Mesenchymal stem cell (in vitro differentiated cells and primary cell): ENCODE measurements around the gene EIF4EBP3.

Source experiments
- DNase-seq: peaks from one replicate; pipeline ENCODE4 v3.0.0-alpha.2; 2013
- H2AFZ ChIP-seq: one replicate; pipeline ENCODE4 v1.6.1; 2013; ENCODE audit warnings: low read depth, mild to moderate bottlenecking, control low read depth, inconsistent platforms, low read length, moderate library complexity
- H2AK5ac ChIP-seq: 2 replicates; pipeline ENCODE4 v1.6.1; 2013; ENCODE audit warnings: low read length, moderate library complexity, mild to moderate bottlenecking, inconsistent platforms; ENCODE audit not compliant: severe bottlenecking
- H2BK120ac ChIP-seq: one replicate; pipeline ENCODE4 v1.6.1; 2013; ENCODE audit warnings: low read depth, mild to moderate bottlenecking, inconsistent platforms, low read length, moderate library complexity
- H2BK12ac ChIP-seq, 2 experiments: one replicate each; pipeline ENCODE4 v1.6.1; 2013; ENCODE audit warnings: inconsistent platforms in 2 of 2, low read length in 2 of 2, mild to moderate bottlenecking in 2 of 2, moderate library complexity in 2 of 2, control low read depth in 1 of 2
- H2BK15ac ChIP-seq: one replicate; pipeline ENCODE4 v1.6.1; 2013; ENCODE audit warnings: mild to moderate bottlenecking, low read depth, inconsistent platforms; ENCODE audit not compliant: poor library complexity, severe bottlenecking
- H2BK5ac ChIP-seq: 2 replicates; pipeline ENCODE4 v1.6.1; 2013; ENCODE audit warnings: low read depth, mild to moderate bottlenecking, low read length, control low read depth, inconsistent platforms; ENCODE audit not compliant: poor library complexity, severe bottlenecking
- H3K14ac ChIP-seq, 2 experiments: one replicate each; pipeline ENCODE4 v1.6.1; 2013; ENCODE audit warnings: inconsistent platforms in 2 of 2, low read length in 2 of 2, control low read depth in 1 of 2, mild to moderate bottlenecking in 1 of 2, moderate library complexity in 1 of 2
- H3K18ac ChIP-seq, 2 experiments: one replicate each; pipeline ENCODE4 v1.6.1; 2013; ENCODE audit warnings: inconsistent platforms in 2 of 2, low read length in 2 of 2, control low read depth in 1 of 2, low read depth in 1 of 2, mild to moderate bottlenecking in 1 of 2
- H3K23ac ChIP-seq, 2 experiments: one replicate each; pipeline ENCODE4 v1.6.1; 2013; ENCODE audit warnings: inconsistent platforms in 2 of 2, low read length in 2 of 2, mild to moderate bottlenecking in 2 of 2, moderate library complexity in 2 of 2, control low read depth in 1 of 2
- H3K27ac ChIP-seq: 2 replicates; pipeline ENCODE4 v1.5.1; 2013; ENCODE audit warnings: mild to moderate bottlenecking, moderate library complexity, low read length, control low read depth, inconsistent platforms; ENCODE audit not compliant: poor library complexity, severe bottlenecking
- H3K27me3 ChIP-seq, 2 experiments: 2 replicates each; pipeline versions ENCODE4 v1.6.1 to v1.7.0; 2013; ENCODE audit warnings: low read length in 2 of 2, mild to moderate bottlenecking in 2 of 2, moderate library complexity in 2 of 2, control low read depth in 1 of 2, inconsistent platforms in 1 of 2; ENCODE audit not compliant: control insufficient read depth in 1 of 2, insufficient read depth in 1 of 2
- H3K36me3 ChIP-seq, 2 experiments: 2 replicates each; pipeline versions ENCODE4 v1.6.1 to v1.7.0; 2013; ENCODE audit warnings: low read length in 2 of 2, control low read depth in 1 of 2, inconsistent platforms in 1 of 2, low read depth in 1 of 2, mild to moderate bottlenecking in 1 of 2; ENCODE audit not compliant: insufficient read depth in 2 of 2, control insufficient read depth in 1 of 2
- H3K4ac ChIP-seq, 2 experiments: one replicate each; pipeline ENCODE4 v1.6.1; 2013; ENCODE audit warnings: inconsistent platforms in 2 of 2, low read length in 2 of 2, mild to moderate bottlenecking in 2 of 2, moderate library complexity in 2 of 2, control low read depth in 1 of 2, low read depth in 1 of 2
- H3K4me1 ChIP-seq: 2 replicates; pipeline ENCODE4 v1.6.1; 2013; ENCODE audit warnings: low read depth, low read length, control low read depth; ENCODE audit not compliant: control insufficient read depth, insufficient read depth
- H3K4me2 ChIP-seq: 2 replicates; pipeline ENCODE4 v1.6.1; 2013; ENCODE audit warnings: low read length, mild to moderate bottlenecking, inconsistent platforms; ENCODE audit not compliant: poor library complexity, severe bottlenecking
- H3K4me3 ChIP-seq, 2 experiments: 2 replicates each; pipeline versions ENCODE4 v1.5.1 to v1.7.0; 2013; ENCODE audit warnings: low read length in 2 of 2, mild to moderate bottlenecking in 2 of 2, control low read depth in 1 of 2, low read depth in 1 of 2; ENCODE audit not compliant: insufficient read depth in 1 of 2
- H3K79me1 ChIP-seq: replicated peaks from 2 replicates; pipeline ENCODE4 v1.6.1; 2013; ENCODE audit warnings: mild to moderate bottlenecking, control low read depth, low read length, inconsistent platforms; ENCODE audit not compliant: poor library complexity, severe bottlenecking
- H3K9ac ChIP-seq: 2 replicates; pipeline ENCODE4 v1.7.0; 2013; ENCODE audit warnings: mild to moderate bottlenecking, low read length, moderate library complexity
- H3K9me3 ChIP-seq: 2 replicates; pipeline ENCODE4 v1.7.0; 2013; ENCODE audit warnings: mild to moderate bottlenecking, low read length; ENCODE audit not compliant: control insufficient read depth
- H4K8ac ChIP-seq: one replicate; pipeline ENCODE4 v1.6.1; 2013; ENCODE audit warnings: inconsistent platforms, mild to moderate bottlenecking, low read length, moderate library complexity
- H4K91ac ChIP-seq: one replicate; pipeline ENCODE4 v1.6.1; 2013; ENCODE audit warnings: mild to moderate bottlenecking, low read length, inconsistent platforms
- WGBS: methylation state at CpG from one replicate; pipeline ENCODE4 v1.1.7; 2013; ENCODE audit warnings: mixed read lengths; 5-methylcytosine and 5-hydroxymethylcytosine counted together

Gene EIF4EBP3

DNA sequence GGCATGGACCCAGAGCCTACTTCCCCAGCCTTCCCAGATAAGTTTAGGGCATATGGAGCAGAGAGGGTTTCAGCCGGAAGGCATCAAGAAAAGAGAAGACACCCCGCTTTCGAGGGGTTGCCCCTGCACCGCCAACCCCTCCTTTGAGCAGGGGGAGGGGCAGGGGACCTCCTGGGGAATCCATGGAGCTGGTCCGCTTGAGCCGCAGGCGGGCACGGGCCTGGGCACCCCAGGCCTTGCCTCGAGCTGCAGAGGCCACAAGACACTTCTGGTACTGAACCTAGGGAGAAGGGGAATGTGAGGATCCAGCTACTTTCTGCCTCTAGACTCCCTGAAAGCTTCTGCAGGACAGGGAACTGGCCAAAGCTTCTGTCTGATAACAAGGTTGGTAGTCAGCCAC is 11.1 kb downstream of the EIF4EBP3 start:
- Histone ChIP-seq H3K79me1 (peaks cover 15% of the 10 kb centered on the region), H2BK5ac (no peak overlapping the region), H4K8ac (peak overlapping the region; percentile 87), H2BK12ac (peak overlapping the region in 1 of 2 experiments; percentile 69), H3K9ac (no peak overlapping the region), H3K27me3 (no peaks in the 10 kb centered on the region), H3K9me3 (no peaks in the 10 kb centered on the region), H2AK5ac (peak overlapping the region; percentile 11), H2AFZ (no peak overlapping the region), H3K4me1 (peaks cover 14% of the 10 kb centered on the region), H3K23ac (no peak overlapping the region), H3K36me3 (peaks cover 26 to 47% of the 10 kb centered on the region in 2 experiments), H3K18ac (no peak overlapping the region), H3K27ac (no peak overlapping the region), H2BK15ac (no peak overlapping the region), H3K4me3 (no peak overlapping the region), H2BK120ac (no peak overlapping the region), H3K4me2 (no peak overlapping the region), H4K91ac (no peak overlapping the region), H3K14ac (no peak overlapping the region), H3K4ac (no peak overlapping the region)
- no peak for DNase-seq
- 98% methylated on average over 9 of the region's 9 CpGs for WGBS

GRCh38 chr5:140560227-140560626 is 12.8 kb downstream of the EIF4EBP3 start:
- no peak overlapping the region for H2BK120ac ChIP-seq
- H3K79me1 ChIP-seq, result peaks cover 20% of the 10 kb centered on the region
- H4K8ac ChIP-seq, result no peak overlapping the region
- H3K9ac ChIP-seq, result no peak overlapping the region
- no peak overlapping the region for H3K14ac ChIP-seq
- H3K23ac ChIP-seq, result no peak overlapping the region
- no peak overlapping the region for H3K27ac ChIP-seq
- no peaks in the 10 kb centered on the region for H3K27me3 ChIP-seq
- H2BK15ac ChIP-seq, result no peak overlapping the region
- H2BK12ac ChIP-seq, result no peak overlapping the region
- H2AFZ ChIP-seq, result no peak overlapping the region
- no peak overlapping the region for H3K18ac ChIP-seq
- H3K36me3 ChIP-seq, result peaks cover 26 to 46% of the 10 kb centered on the region in 2 experiments
- H3K4ac ChIP-seq, result peak overlapping the region in 1 of 2 experiments; percentile 13
- 90% methylated on average over 10 of the region's 10 CpGs for WGBS
- no peak overlapping the region for H3K4me2 ChIP-seq
- H2AK5ac ChIP-seq, result no peak overlapping the region
- H3K4me3 ChIP-seq, result no peak overlapping the region
- H3K9me3 ChIP-seq, result no peaks in the 10 kb centered on the region
- no peak for DNase-seq
- H4K91ac ChIP-seq, result no peak overlapping the region
- H3K4me1 ChIP-seq, result peaks cover 19% of the 10 kb centered on the region
- no peak overlapping the region for H2BK5ac ChIP-seq

- H3K14ac ChIP-seq, result no peak overlapping the region
- no peak overlapping the region for H3K18ac ChIP-seq
- no peak overlapping the region for H2AK5ac ChIP-seq
- no peak overlapping the region for H3K4me2 ChIP-seq
- H3K23ac ChIP-seq, result no peak overlapping the region
- H4K91ac ChIP-seq, result no peak overlapping the region
- no peak overlapping the region for H3K4ac ChIP-seq
- peaks cover 33 to 56% of the 10 kb centered on the region in 2 experiments for H3K36me3 ChIP-seq
- H2BK12ac ChIP-seq, result no peak overlapping the region
- H2AFZ ChIP-seq, result no peak overlapping the region
- no peak overlapping the region for H2BK15ac ChIP-seq
- no peak overlapping the region for H4K8ac ChIP-seq
- over 99% methylated on average over 6 of the region's 10 CpGs for WGBS
- DNase-seq, result no peak
- no peaks in the 10 kb centered on the region for H3K27me3 ChIP-seq
- H2BK5ac ChIP-seq, result no peak overlapping the region
- H3K79me1 ChIP-seq, result peaks cover 33% of the 10 kb centered on the region
- peak overlapping the region; percentile 36 for H3K9ac ChIP-seq
- H3K27ac ChIP-seq, result no peak overlapping the region
- peaks cover 25% of the 10 kb centered on the region for H3K4me1 ChIP-seq
- no peak overlapping the region for H3K4me3 ChIP-seq
- no peak overlapping the region for H2BK120ac ChIP-seq
- H3K9me3 ChIP-seq, result no peaks in the 10 kb centered on the region
Observed at GRCh38 chr5:140561753-140562523, 14.5 kb downstream of the EIF4EBP3 start.

DNA sequence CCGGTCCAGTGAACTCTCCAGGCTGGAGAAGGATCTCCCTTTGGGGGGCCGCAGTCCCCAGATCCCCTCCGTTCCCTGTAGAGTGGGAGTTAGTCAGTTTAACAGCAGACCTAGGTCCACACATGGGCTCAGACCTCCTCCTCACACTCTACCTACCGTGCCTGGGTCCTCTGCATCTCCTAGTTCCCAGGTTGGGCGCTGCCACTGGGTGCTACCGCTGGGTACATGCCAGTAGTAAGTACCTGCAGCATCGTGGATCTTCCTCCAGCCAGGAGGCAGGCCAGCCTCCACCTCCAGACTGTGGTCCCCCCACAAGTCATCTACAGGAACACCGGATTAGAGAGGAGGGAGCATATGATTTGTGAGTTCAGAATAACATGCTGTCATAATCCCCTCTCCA is 16.1 kb downstream of the EIF4EBP3 start:
- Histone ChIP-seq H3K9ac (peak overlapping the region; percentile 95), H2BK15ac (no peak overlapping the region), H3K9me3 (no peaks in the 10 kb centered on the region), H3K14ac (peak overlapping the region in 1 of 2 experiments; percentile 88), H3K27ac (no peak overlapping the region), H3K4me1 (peaks cover 30% of the 10 kb centered on the region), H3K23ac (no peak overlapping the region), H3K36me3 (peaks cover 47 to 65% of the 10 kb centered on the region in 2 experiments), H2BK120ac (no peak overlapping the region), H3K79me1 (peaks cover 49% of the 10 kb centered on the region), H3K18ac (peak overlapping the region; percentile 44 to 81), H3K27me3 (no peaks in the 10 kb centered on the region), H3K4me3 (peak overlapping the region; percentile 17 to 89), H2BK5ac (no peak overlapping the region), H2AK5ac (peak overlapping the region; percentile 5), H4K91ac (peak overlapping the region; percentile 64), H3K4me2 (peak overlapping the region; percentile 81), H2AFZ (peak overlapping the region; percentile 72), H4K8ac (peak overlapping the region; percentile 77), H2BK12ac (peak overlapping the region; percentile 7 to 25), H3K4ac (peak overlapping the region; percentile 8 to 15)
- WGBS, result 82% methylated on average over 8 of the region's 8 CpGs
- DNase-seq, result no peak
